ENCODE data around the gene EIF3B.
A peak's percentile ranks its signal among the peaks of the same experiment; 100 is the strongest.
"Not testable (repeated sequence)": the region's sequence is repeated elsewhere in the genome, so short reads cannot be mapped to it uniquely, and the experiment has no call there.

EIF3B gene

GRCh38 chr7:2403718-2404648 is 49.4 kb downstream of the EIF3B start:
- peak; percentile 24 for DNase-seq

DNA sequence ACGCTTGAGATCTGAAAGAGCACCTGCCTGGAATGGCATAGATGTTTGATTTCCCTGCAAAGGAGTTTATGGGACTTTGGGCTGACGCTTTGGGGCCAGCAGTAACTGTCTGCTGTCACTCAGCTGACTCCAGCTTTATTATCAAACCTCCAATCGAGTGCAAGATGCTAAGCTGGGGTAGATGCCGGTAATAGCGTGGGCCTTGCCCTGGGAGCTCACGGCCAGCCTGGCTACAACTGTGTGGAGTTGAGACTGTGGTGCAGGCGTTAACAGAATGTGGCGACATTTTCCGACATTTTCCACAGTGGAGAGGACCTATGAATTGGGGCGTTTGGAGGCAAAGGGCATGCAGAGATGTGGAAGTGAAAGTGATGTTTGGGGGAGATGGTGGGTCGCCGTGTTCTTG is 50.1 kb downstream of the EIF3B start:
- no peak for DNase-seq

DNA sequence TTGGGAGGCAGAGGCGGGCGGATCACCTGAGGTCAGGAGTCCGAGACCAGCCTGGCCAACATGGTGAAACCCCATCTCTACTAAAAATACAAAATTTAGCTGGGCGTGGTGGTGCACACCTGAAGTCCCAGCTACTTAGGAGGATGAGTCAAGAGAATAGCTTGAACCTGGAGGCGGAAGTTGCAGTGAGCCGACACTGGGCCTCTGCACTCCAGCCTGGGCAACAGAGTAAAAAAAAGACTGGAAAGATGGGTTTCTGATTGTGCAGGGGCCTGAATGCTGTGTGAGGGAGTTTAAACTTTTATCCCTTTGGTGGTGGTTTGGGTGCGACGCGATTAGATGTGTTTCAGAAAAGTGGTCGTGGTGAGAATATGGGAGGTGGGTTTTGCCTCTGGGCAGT is 50.6 kb downstream of the EIF3B start:
- peak; percentile 15 for DNase-seq

- DNase-seq: peak; percentile 75
Measured at GRCh38 chr7:2405601-2406345, 51.1 kb downstream of the EIF3B start.

DNA sequence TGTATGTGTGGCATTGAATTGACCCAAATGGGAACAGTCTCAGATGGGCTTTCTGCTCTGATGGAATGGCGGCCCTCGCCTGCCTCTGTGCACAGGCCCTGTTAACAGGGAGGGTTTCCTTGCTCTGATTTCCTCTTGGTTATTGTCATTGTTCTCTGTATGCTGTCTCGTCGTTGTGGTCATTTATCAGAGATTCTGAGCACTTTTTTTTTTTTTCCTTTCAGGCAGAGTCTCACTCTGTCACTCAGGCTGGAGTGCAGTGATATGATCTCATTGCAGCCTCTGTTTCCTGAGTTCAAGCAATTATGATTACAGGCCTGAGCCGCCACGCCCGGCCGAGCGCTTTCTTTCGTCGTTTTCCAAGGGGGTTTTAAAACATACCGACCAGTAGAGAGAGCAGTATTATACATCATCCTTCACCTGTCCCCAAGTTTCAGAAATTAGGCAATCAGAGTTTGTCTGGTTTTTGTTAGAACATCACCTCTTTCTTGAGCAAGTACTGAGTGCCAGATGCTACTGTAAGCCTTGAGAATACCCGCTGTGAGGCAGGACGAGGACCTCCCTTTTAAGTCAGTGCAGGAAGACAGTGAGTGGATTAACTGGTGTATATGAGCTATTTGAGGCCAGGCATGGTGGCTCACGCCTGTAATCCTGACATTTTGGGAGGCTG is 55.3 kb downstream of the EIF3B start:
- peak; percentile 22 for DNase-seq

GRCh38 chr7:2411049-2411448 is 56.4 kb downstream of the EIF3B start:
- DNase-seq: no peak

DNA sequence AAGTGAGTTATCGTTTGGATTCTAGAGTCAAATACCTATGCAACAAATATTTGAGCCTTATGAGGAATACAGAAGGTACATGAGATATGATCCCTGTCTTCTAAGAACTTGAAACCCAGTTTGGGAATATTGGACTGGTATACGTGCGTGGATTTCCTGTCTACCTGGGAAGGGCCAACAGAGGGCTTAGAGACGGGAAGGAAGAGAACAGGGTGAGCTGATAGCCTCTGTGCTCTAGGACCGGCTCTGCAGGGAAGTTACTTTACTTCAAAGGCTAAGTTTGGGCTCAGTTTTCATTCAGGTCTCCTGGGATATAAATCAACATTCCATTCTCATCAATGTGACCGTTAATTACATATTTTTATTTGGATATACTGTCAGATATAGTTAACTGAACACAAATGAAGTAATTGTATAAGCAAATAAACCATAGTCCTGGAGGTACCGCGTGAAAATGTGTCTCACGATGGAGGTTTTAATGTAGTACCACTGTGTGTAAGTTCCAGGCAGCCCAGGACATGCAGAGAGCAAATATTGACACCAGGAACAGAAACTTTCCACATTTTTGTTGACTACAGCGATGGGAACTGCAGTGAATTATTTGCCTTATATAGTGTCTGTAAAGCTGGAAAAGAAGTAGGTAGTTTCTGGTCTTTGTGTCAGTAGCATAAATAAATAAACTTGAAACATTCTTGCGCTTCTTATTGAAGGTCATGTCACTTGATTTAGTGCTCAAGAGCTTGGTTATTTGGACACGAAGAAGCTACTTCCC is 57.4 kb downstream of the EIF3B start:
- DNase-seq: no peak

- DNase-seq: no peak
Measured at GRCh38 chr7:2412587-2413201, 58.1 kb downstream of the EIF3B start.

DNA sequence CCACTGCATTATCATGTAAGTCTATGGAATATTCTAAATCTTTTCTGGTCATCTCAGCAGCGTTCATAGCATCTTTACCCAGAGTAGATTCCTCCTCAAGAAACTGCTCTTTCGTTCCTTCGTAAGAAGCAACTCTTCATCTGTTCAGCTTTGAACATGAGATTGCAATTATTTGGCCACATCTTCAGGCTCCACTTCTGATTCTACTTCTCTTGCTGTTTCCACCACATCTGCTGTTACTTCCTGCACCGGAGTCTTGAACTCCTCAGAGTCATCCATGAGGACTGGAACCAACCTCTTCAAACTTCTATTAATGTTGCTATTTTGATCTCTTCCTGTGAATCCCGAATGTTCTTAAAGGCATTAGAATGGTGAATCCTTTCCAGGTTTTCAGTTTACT is 61.4 kb downstream of the EIF3B start:
- DNase-seq: no peak

GRCh38 chr7:2416650-2417049 is 62.0 kb downstream of the EIF3B start:
- no peak for DNase-seq

- not testable (repeated sequence) for DNase-seq
Measured at GRCh38 chr7:2417178-2417577, 62.6 kb downstream of the EIF3B start.

GRCh38 chr7:2417981-2418481 is 63.4 kb downstream of the EIF3B start:
- DNase-seq: peak; percentile 67

DNA sequence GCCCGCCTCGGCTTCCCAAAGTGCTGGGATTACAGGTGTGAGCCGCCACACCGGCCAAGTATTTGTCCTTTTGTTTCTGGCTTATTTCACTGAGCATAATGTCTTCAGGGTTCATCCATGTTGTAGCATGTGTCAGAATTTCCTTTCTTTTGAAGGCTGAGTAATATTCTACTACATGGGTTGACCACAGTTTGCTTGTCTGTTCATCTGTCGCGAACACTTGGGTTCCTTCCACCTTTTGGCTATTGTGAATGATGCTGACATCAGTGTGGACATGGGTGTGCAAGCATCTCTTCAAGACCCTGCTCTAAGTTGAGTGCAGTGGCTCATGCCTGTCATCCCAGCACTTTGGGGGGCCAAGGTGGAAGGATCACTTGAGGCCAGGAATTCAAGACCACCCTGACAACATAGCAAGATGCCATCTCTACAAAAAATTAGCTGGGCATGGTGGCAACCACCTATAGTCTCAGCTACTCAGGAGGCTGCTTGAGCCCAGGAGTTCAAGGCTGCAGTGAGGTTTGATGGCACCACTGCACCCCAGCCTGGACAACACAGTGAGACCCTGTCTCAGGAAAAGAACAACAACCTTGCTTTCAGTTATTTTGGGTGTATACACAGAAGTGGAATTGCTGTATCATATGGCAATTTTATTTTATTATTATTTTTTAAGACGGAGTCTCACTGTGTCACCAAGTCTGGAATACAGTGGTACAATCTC is 65.7 kb downstream of the EIF3B start:
- DNase-seq: no peak

GRCh38 chr7:2421943-2422310 is 67.3 kb downstream of the EIF3B start:
- DNase-seq: no peak

DNA sequence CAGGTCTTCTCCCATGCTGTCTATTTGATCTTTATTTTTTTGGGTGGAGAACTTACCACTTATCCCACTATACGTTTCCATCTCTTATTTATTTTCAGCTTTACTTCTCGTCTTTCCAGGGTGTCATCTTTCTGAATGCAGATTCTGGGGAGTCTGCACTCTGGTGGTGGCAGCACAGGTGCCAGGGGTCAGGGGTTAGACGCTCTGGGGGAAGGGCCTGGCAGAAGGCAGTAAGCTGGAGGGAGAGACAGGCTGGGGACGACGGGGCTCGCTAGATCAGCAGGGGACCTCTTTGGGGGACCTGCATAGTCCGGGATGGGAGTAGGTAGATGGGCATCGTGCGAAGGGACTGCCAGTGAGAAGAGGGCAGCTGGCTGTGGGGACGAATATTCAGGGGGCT is 71.1 kb downstream of the EIF3B start:
- DNase-seq: no peak
